ENCODE data around the gene TUBGCP4.
A peak's percentile ranks its signal among the peaks of the same experiment; 100 is the strongest.

Gene TUBGCP4

GRCh38 chr15:43403616-43404015 lies 32.7 kb downstream of the TUBGCP4 start:
- no peak overlapping the region for H3K4me3 ChIP-seq (ENCODE audit: control insufficient read depth, low read depth, low read length)
- DNase-seq (ENCODE audit: low read depth), result no peak
- TF ChIP-seq CTCF (IDR thresholded peaks at IDR 0.05; ENCODE audit: control insufficient read depth, insufficient read depth, low read depth, low read length, missing control alignments), result no peak

GRCh38 chr15:43404130-43404529 lies 33.2 kb downstream of the TUBGCP4 start:
- no peak for TF ChIP-seq CTCF (IDR thresholded peaks at IDR 0.05; ENCODE audit: control insufficient read depth, insufficient read depth, low read depth, low read length, missing control alignments)
- H3K4me3 ChIP-seq (ENCODE audit: control insufficient read depth, low read depth, low read length), result no peak overlapping the region
- no peak for DNase-seq (ENCODE audit: low read depth)

- no peak overlapping the region for H3K4me3 ChIP-seq (ENCODE audit: control insufficient read depth, low read depth, low read length)
- DNase-seq (ENCODE audit: low read depth), result no peak
- no peak for TF ChIP-seq CTCF (IDR thresholded peaks at IDR 0.05; ENCODE audit: control insufficient read depth, insufficient read depth, low read depth, low read length, missing control alignments)
Observed at GRCh38 chr15:43406189-43406588, 35.3 kb downstream of the TUBGCP4 start.

GRCh38 chr15:43406808-43407207 lies 35.9 kb downstream of the TUBGCP4 start:
- DNase-seq (ENCODE audit: low read depth), result no peak
- no peak overlapping the region for H3K4me3 ChIP-seq (ENCODE audit: control insufficient read depth, low read depth, low read length)
- TF ChIP-seq CTCF (IDR thresholded peaks at IDR 0.05; ENCODE audit: control insufficient read depth, insufficient read depth, low read depth, low read length, missing control alignments), result no peak

- no peak for TF ChIP-seq CTCF (IDR thresholded peaks at IDR 0.05; ENCODE audit: control insufficient read depth, insufficient read depth, low read depth, low read length, missing control alignments)
- no peak for DNase-seq (ENCODE audit: low read depth)
Observed at GRCh38 chr15:43408789-43409188, 37.9 kb downstream of the TUBGCP4 start.

GRCh38 chr15:43410572-43411214 lies 39.8 kb downstream of the TUBGCP4 start:
- no peak overlapping the region for H3K4me3 ChIP-seq (ENCODE audit: control insufficient read depth, low read depth, low read length)
- TF ChIP-seq CTCF (IDR thresholded peaks at IDR 0.05; ENCODE audit: control insufficient read depth, insufficient read depth, low read depth, low read length, missing control alignments), result no peak
- peak; percentile 16 for DNase-seq (ENCODE audit: low read depth)

More at GRCh38 chr15:43408789-43409188, 37.9 kb downstream of the TUBGCP4 start:
- H3K4me3 ChIP-seq (ENCODE audit: control insufficient read depth, low read depth, low read length), result no peak overlapping the region

All from AG09309 (cell line).